Peyer's patch (tissue), 4 donors: ENCODE results near the gene PRR5.

Experiments used
- CTCF ChIP-seq, 6 experiments: fragments of 450-650 bp in 4 of 6; fragments of 200-600 bp in 2 of 6; sonication (generic) in 1 of 6; IDR thresholded peaks; one replicate each; pipeline ENCODE4 v1.5.1; 2017 to 2019; ENCODE audit warnings: antibody characterized with exemption in 6 of 6, mild to moderate bottlenecking in 3 of 6, moderate library complexity in 1 of 6
- POLR2A ChIP-seq, 2 donors: fragments of 450-650 bp; IDR thresholded peaks; one replicate each; pipeline ENCODE4 v1.5.1; 2017; ENCODE audit warnings: antibody characterized with exemption in 2 of 2, mild to moderate bottlenecking in 2 of 2, moderate library complexity in 2 of 2

GRCh38 chr22:44783581-44783980 is 81.6 kb downstream of the PRR5 start:
- TF ChIP-seq CTCF (IDR thresholded peaks at IDR 0.05): no peak
- no peak for TF ChIP-seq POLR2A (IDR thresholded peaks at IDR 0.05)
